ENCODE results near the gene ARGLU1. TPM values are rescaled to one million over a fixed set of nuclear protein-coding genes. Genes with fewer than 3 reads are reported as not detected.

Gene ARGLU1
- polyA plus RNA-seq, 1 donor (not counting 4 experiments of a cell fraction or from before 2014, with no cell fraction given): 96.8 TPM

- Histone ChIP-seq H3K27ac (ENCODE audit: control insufficient read depth, insufficient read depth, low read length) (no peak overlapping the region), H3K9me1 (ENCODE audit: control insufficient read depth, extremely low read depth, insufficient read depth, low read length) (no peaks in the 10 kb centered on the region), H2AFZ (ENCODE audit: control insufficient read depth, low read length) (no peak overlapping the region), H3K4me1 (ENCODE audit: control insufficient read depth, extremely low read depth, insufficient read depth, low read length) (peaks cover 28% of the 10 kb centered on the region), H3K36me3 (ENCODE audit: control insufficient read depth in 2 of 2, extremely low read depth in 1 of 2, insufficient read depth in 2 of 2, low read length in 2 of 2) (no peaks in the 10 kb centered on the region), H3K9ac (ENCODE audit: control insufficient read depth, extremely low read depth, insufficient read depth, low read length) (no peak overlapping the region), H3K4me2 (ENCODE audit: control insufficient read depth, extremely low read depth, insufficient read depth, low read depth, low read length) (no peak overlapping the region), H3K27me3 (ENCODE audit: control insufficient read depth, extremely low read depth, insufficient read depth, low read length) (no peaks in the 10 kb centered on the region), H3K4me3 (ENCODE audit: control insufficient read depth in 2 of 3, extremely low read depth in 1 of 3, insufficient read depth in 2 of 3, low read depth in 1 of 3, low read length in 3 of 3) (no peak overlapping the region), H4K20me1 (ENCODE audit: control insufficient read depth, extremely low read depth, insufficient read depth, low read length) (no peaks in the 10 kb centered on the region), H3K9me3 (ENCODE audit: control insufficient read depth, low read depth, low read length) (no peaks in the 10 kb centered on the region), H3K79me2 (ENCODE audit: control insufficient read depth, insufficient read depth, low read length) (no peaks in the 10 kb centered on the region)
- no peak for DNase-seq (ENCODE audit: low read depth, low spot score)
- TF ChIP-seq EZH2 (IDR thresholded peaks at IDR 0.05; ENCODE audit: low read length) (no peak), CTCF (optimal IDR thresholded peaks at IDR 0.05 in 1 of 3, IDR thresholded peaks at IDR 0.05 in 1 of 3, conservative IDR thresholded peaks at IDR 0.05 in 1 of 3; ENCODE audit: extremely low read depth in 1 of 3, insufficient read depth in 2 of 3, low read length in 3 of 3) (no peak)
- dilution Hi-C loops (cut with MboI; ENCODE audit: extremely low pct_ligation_motif_present, low sequenced_read_pairs): no loop called here
- no peak for FAIRE-seq
Observed at GRCh38 chr13:106612688-106613087, 44.8 kb upstream of the ARGLU1 start.

- Histone ChIP-seq H3K4me1 (ENCODE audit: control insufficient read depth, extremely low read depth, insufficient read depth, low read length) (peaks cover 22% of the 10 kb centered on the region), H2AFZ (ENCODE audit: control insufficient read depth, low read length) (no peak overlapping the region), H4K20me1 (ENCODE audit: control insufficient read depth, extremely low read depth, insufficient read depth, low read length) (no peaks in the 10 kb centered on the region), H3K9ac (ENCODE audit: control insufficient read depth, extremely low read depth, insufficient read depth, low read length) (no peak overlapping the region), H3K27ac (ENCODE audit: control insufficient read depth, insufficient read depth, low read length) (no peak overlapping the region), H3K79me2 (ENCODE audit: control insufficient read depth, insufficient read depth, low read length) (no peaks in the 10 kb centered on the region), H3K9me1 (ENCODE audit: control insufficient read depth, extremely low read depth, insufficient read depth, low read length) (no peaks in the 10 kb centered on the region), H3K4me3 (ENCODE audit: control insufficient read depth in 2 of 3, extremely low read depth in 1 of 3, insufficient read depth in 2 of 3, low read depth in 1 of 3, low read length in 3 of 3) (no peak overlapping the region), H3K27me3 (ENCODE audit: control insufficient read depth, extremely low read depth, insufficient read depth, low read length) (no peaks in the 10 kb centered on the region), H3K36me3 (ENCODE audit: control insufficient read depth in 2 of 2, extremely low read depth in 1 of 2, insufficient read depth in 2 of 2, low read length in 2 of 2) (no peaks in the 10 kb centered on the region), H3K9me3 (ENCODE audit: control insufficient read depth, low read depth, low read length) (no peaks in the 10 kb centered on the region), H3K4me2 (ENCODE audit: control insufficient read depth, extremely low read depth, insufficient read depth, low read depth, low read length) (no peak overlapping the region)
- FAIRE-seq: peak; percentile 95
- dilution Hi-C loops (cut with MboI; ENCODE audit: extremely low pct_ligation_motif_present, low sequenced_read_pairs): no loop called here
- no peak for TF ChIP-seq EZH2 (IDR thresholded peaks at IDR 0.05; ENCODE audit: low read length)
- peak in 1 of 3 experiments; percentile 5 for TF ChIP-seq CTCF (optimal IDR thresholded peaks at IDR 0.05 in 1 of 3, IDR thresholded peaks at IDR 0.05 in 1 of 3, conservative IDR thresholded peaks at IDR 0.05 in 1 of 3; ENCODE audit: extremely low read depth in 1 of 3, insufficient read depth in 2 of 3, low read length in 3 of 3)
- DNase-seq (ENCODE audit: low read depth, low spot score): peak; percentile 38
Observed at GRCh38 chr13:106610486-106610885, 42.5 kb upstream of the ARGLU1 start.
